SU-DHL-6 (cell line): Measurements from ENCODE around the gene EPHB2.
"Not testable (repeated sequence)": the region's sequence is repeated elsewhere in the genome, so short reads cannot be mapped to it uniquely, and the experiment has no call there.

Experiments used
- H2AFZ ChIP-seq: fragments of 200-600 bp; sonication (generic); 2 replicates; pipeline ENCODE4 v1.6.1; 2014; ENCODE audit warnings: low read depth, mild to moderate bottlenecking, moderate library complexity, mixed read lengths, antibody characterized with exemption, low read length; ENCODE audit not compliant: severe bottlenecking
- H3F3A ChIP-seq: fragments of 200-600 bp; shearing (Covaris generic); 2 replicates; pipeline ENCODE4 v1.6.0; 2016; ENCODE audit warnings: antibody characterized with exemption, mild to moderate bottlenecking; ENCODE audit not compliant: insufficient read depth
- H3K27ac ChIP-seq: fragments of 200-600 bp; sonication (generic); 2 replicates; pipeline ENCODE4 v1.5.1; 2016; ENCODE audit warnings: low read depth, mild to moderate bottlenecking, low read length, moderate library complexity, mixed read lengths
- H3K27me3 ChIP-seq: fragments of 200-600 bp; sonication (generic), shearing (Covaris generic); 2 replicates; pipeline ENCODE4 v1.6.0; 2014; ENCODE audit warnings: mild to moderate bottlenecking, low read length
- H3K36me3 ChIP-seq: fragments of 200-600 bp; sonication (generic); 2 replicates; pipeline ENCODE4 v1.6.1; 2014; ENCODE audit warnings: mild to moderate bottlenecking, low read length, mixed read lengths
- H3K4me2 ChIP-seq: fragments of 300-600, 200-600 bp; shearing (Covaris generic), sonication (generic); 2 replicates; pipeline ENCODE4 v1.6.0; 2014; ENCODE audit warnings: low read length, low read depth, mild to moderate bottlenecking; ENCODE audit not compliant: poor library complexity, severe bottlenecking
- H3K4me3 ChIP-seq: fragments of 200-600 bp; sonication (generic); 2 replicates; pipeline ENCODE4 v1.5.1; 2014; ENCODE audit warnings: antibody characterized with exemption, low read length, mild to moderate bottlenecking, mixed read lengths; ENCODE audit not compliant: insufficient read depth, poor library complexity, severe bottlenecking
- H3K79me2 ChIP-seq: fragments of 200-600 bp; sonication (generic); 2 replicates; pipeline ENCODE4 v1.6.1; 2014; ENCODE audit warnings: mild to moderate bottlenecking, low read length, moderate library complexity; ENCODE audit not compliant: insufficient read depth
- H3K9ac ChIP-seq: fragments of 200-600 bp; sonication (generic); 2 replicates; pipeline ENCODE4 v1.7.0; 2014; ENCODE audit warnings: mild to moderate bottlenecking, low read length
- H3K9me2 ChIP-seq: fragments of 200-600 bp; sonication (generic); replicated peaks from 2 replicates; pipeline ENCODE4 v1.6.1; 2014; ENCODE audit warnings: low read length; ENCODE audit not compliant: insufficient read depth
- H3K9me3 ChIP-seq: fragments of 200-600 bp; sonication (generic); 2 replicates; pipeline ENCODE4 v1.6.1; 2014; ENCODE audit warnings: low read length, mixed read lengths; ENCODE audit not compliant: insufficient read depth
- H4K20me1 ChIP-seq: fragments of 200-600 bp; sonication (generic); 2 replicates; pipeline ENCODE4 v1.6.1; 2014; ENCODE audit warnings: low read depth, mild to moderate bottlenecking, antibody characterized with exemption, low read length, moderate library complexity, mixed read lengths
- EZH2phosphoT487 ChIP-seq: fragments of 200-600 bp; sonication (generic), shearing (Covaris generic); conservative IDR thresholded peaks from 2 replicates; pipeline ENCODE4 v1.6.1; 2018; ENCODE audit warnings: mild to moderate bottlenecking, antibody characterized with exemption, low read length, moderate library complexity, mixed read lengths
- TF ChIP-seq, protein P1 (sequence below): fragments of 200-600 bp; sonication (generic); IDR thresholded peaks from one replicate; pipeline ENCODE4 v1.5.1; 2017; ENCODE audit warnings: antibody characterized with exemption, mild to moderate bottlenecking, low read length, moderate library complexity; ENCODE audit not compliant: insufficient read depth, poor library complexity, severe bottlenecking

EPHB2 gene

DNA sequence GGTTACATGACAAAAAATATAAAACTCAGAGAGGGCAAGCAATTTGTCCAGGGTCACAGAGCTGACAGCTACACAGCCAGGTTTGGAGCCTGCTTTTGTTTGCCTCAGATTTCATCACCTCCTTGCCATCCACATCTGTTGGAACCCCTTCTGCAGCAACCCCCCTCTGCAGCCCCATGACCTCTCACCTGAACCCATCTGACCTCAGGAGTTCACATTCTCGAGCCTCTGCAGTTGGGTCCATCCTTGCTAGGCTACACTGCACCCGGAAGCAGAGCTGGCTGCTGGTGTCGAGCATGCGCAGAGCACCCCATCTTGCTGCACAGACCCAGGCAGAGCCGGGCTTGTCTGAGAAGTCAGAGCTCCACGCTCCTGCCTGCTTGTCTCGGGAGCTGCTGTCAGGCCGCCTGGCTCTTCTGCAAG is 47.6 kb upstream of the EPHB2 start:
- Histone ChIP-seq H3K9ac (no peak overlapping the region), H3K9me3 (no peaks in the 10 kb centered on the region), H3K4me2 (no peak overlapping the region), H3K27ac (no peak overlapping the region), H3K4me3 (no peak overlapping the region), H3K27me3 (no peaks in the 10 kb centered on the region), H4K20me1 (no peaks in the 10 kb centered on the region), H2AFZ (no peak overlapping the region), H3K36me3 (no peaks in the 10 kb centered on the region), H3K9me2 (no peaks in the 10 kb centered on the region), H3F3A (no peaks in the 10 kb centered on the region), H3K79me2 (no peaks in the 10 kb centered on the region)
- TF ChIP-seq, protein P1, sequence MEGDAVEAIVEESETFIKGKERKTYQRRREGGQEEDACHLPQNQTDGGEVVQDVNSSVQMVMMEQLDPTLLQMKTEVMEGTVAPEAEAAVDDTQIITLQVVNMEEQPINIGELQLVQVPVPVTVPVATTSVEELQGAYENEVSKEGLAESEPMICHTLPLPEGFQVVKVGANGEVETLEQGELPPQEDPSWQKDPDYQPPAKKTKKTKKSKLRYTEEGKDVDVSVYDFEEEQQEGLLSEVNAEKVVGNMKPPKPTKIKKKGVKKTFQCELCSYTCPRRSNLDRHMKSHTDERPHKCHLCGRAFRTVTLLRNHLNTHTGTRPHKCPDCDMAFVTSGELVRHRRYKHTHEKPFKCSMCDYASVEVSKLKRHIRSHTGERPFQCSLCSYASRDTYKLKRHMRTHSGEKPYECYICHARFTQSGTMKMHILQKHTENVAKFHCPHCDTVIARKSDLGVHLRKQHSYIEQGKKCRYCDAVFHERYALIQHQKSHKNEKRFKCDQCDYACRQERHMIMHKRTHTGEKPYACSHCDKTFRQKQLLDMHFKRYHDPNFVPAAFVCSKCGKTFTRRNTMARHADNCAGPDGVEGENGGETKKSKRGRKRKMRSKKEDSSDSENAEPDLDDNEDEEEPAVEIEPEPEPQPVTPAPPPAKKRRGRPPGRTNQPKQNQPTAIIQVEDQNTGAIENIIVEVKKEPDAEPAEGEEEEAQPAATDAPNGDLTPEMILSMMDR: no peak
- TF ChIP-seq EZH2phosphoT487: no peak

DNA sequence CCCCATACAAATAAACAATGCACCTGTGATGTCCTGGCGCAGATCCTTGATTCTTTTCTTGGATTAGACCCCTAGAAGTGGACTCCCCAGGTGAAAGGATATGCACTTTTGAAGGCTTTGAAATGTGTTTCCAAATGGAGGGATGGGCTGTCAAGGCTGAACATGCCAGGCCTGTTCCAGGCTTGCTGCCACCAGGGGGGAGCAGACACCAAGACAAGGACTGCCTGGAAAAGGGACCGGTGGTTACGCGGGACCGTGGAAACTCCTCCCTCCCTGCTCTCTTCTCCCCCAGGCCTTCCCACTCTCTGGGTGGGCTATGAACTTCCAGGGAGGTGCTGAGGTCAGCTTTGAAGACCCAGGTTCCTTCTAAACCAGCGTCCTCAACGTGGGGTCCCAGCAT is 44.9 kb upstream of the EPHB2 start:
- Histone ChIP-seq H3K79me2 (no peaks in the 10 kb centered on the region), H3K36me3 (no peaks in the 10 kb centered on the region), H3K4me3 (no peak overlapping the region), H3K9ac (no peak overlapping the region), H3K4me2 (no peak overlapping the region), H3K27me3 (no peaks in the 10 kb centered on the region), H4K20me1 (no peaks in the 10 kb centered on the region), H3F3A (no peaks in the 10 kb centered on the region), H3K9me2 (no peaks in the 10 kb centered on the region), H3K27ac (no peak overlapping the region), H2AFZ (no peak overlapping the region), H3K9me3 (no peaks in the 10 kb centered on the region)
- no peak for TF ChIP-seq EZH2phosphoT487
- TF ChIP-seq, protein P1: no peak

DNA sequence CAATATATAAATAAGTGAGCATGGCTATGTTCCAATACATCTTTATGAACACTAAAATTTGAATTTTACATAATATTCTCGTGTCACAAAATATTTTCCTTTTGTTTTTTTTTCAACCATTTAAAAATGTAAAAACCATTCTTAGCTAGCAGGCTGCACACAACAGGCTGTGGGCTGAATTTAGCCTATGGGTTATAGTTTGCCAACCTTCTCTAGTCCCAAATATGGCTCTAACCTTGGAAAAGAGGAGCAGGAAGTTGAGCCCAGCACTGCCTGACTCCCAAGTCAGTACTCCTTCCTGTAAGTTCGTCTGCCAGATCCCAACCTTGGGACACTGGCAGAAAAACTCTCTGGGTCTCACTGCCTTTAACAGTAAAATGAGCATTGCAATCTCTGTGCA is 44.2 kb upstream of the EPHB2 start:
- Histone ChIP-seq H3K9me3 (no peaks in the 10 kb centered on the region), H3F3A (no peaks in the 10 kb centered on the region), H3K9ac (no peak overlapping the region), H4K20me1 (no peaks in the 10 kb centered on the region), H3K27ac (no peak overlapping the region), H3K36me3 (no peaks in the 10 kb centered on the region), H2AFZ (no peak overlapping the region), H3K79me2 (no peaks in the 10 kb centered on the region), H3K9me2 (no peaks in the 10 kb centered on the region), H3K4me3 (no peak overlapping the region), H3K4me2 (no peak overlapping the region), H3K27me3 (no peaks in the 10 kb centered on the region)
- no peak for TF ChIP-seq EZH2phosphoT487
- TF ChIP-seq, protein P1: no peak

DNA sequence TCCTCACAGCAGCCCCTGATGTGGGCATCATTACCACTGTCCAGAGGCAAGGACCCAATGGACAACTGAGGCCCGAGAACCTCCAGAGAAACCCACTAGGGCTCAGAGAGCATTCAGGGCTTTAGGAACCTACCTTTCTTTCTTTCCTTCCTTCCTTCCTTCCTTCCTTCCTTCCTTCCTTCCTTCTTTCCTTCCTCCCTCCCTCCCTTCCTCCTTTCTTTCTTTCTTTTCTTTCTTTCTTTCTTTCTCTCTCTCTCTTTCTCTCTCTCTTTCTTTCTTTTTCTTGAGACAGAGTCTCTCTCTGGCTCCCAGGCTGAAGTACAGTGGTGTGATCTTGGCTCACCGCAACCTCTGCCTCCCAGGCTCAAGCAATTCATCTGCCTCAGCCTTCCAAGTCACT is 41.8 kb upstream of the EPHB2 start:
- not testable (repeated sequence) for H3K27me3 ChIP-seq, H2AFZ ChIP-seq, H4K20me1 ChIP-seq, H3K27ac ChIP-seq, H3F3A ChIP-seq, H3K4me2 ChIP-seq, H3K79me2 ChIP-seq, H3K9me2 ChIP-seq, H3K36me3 ChIP-seq, H3K4me3 ChIP-seq, H3K9ac ChIP-seq, H3K9me3 ChIP-seq
